T-helper 2 cell (primary cell): ENCODE measurements around the gene PPP1R13B.

Experiments used
- DNase-seq, 5 experiments: peaks; one replicate each; pipeline versions ENCODE4 v3.0.0 to v3.0.0-alpha.2; 2012 to 2022

Gene PPP1R13B

GRCh38 chr14:103880348-103881267 is 33.2 kb upstream of the PPP1R13B start:
- peak in 1 of 5 experiments; percentile 27 for DNase-seq

DNA sequence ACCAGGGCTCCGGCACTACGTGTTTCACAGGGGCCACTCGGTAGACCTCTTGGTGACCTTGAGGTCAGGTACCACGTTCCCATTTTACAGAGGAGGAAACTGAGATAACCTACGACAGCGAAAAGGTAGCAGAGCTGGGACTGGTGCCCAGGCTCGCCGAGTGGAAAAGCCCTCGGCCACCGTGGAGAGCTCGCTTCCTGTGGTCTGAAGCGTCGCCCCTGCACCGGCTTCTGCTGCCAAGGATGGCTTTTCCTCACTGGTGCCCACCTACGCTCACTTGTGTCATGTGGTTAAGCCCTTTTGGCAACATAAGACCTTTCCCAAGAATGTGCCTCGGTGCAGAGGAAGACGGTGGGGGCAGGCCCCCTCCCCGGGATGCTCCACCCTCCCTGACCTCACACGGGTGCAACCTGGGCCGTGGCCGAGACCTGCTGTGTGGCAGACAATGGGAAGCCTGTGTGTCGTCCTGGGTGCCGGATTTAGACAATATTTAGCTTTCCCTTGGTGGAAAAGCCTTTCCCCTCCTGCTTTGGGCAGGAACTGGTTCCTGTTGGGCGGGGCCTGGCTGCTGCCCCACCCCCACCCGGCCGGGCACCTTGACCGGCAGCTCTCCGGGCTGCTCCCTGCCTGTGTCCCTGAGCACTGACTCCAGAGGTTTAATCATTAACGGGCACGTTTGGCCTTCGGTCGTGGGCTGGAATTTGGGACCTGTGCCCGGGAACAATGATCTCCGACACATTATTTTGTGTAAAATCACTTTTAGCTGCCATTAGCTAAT is 32.4 kb upstream of the PPP1R13B start:
- DNase-seq, result no peak

DNA sequence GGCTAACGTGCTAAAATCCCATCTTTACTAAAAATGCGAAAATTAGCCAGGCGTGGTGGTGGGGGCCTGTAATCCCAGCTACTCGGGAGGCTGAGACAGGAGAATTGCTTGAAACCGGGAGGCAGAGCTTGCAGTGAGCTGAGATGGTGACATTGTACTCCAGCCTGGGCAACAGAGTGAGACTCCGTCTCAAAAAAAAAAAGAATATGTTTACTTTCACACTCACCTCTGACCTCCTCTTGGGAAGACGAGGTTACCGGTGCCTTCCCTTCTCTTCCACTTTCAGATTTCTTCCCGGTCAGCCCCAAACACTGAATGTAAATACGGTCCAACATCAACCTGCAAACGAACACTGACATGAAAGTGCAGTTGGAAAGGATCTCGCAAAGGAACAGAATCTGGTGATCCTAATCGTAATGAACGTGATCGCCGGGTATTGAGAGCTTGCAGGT is 31.8 kb upstream of the PPP1R13B start:
- DNase-seq, result no peak

DNA sequence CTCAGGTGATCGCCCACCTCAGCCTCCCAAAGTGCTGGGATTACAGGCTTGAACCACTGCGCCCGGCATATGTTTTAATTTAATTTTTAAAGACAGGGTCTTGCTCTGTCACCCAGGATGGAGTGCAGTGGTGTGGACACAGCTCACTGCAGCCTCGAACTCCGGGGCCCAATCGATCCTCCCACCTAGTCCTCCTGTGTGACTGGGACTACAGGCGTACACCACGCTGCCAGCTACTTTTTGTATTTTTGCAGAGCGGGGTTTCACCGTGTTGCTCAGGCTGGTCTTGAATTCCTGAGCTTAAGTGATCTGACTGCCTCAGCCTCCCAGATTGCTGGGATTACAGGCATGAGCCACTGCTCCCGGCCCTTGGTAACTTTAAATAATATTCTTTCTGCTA is 30.8 kb upstream of the PPP1R13B start:
- DNase-seq, result no peak

- DNase-seq, result no peak
Observed at GRCh38 chr14:103875010-103875409, 27.6 kb upstream of the PPP1R13B start.

GRCh38 chr14:103872481-103873113 is 25.2 kb upstream of the PPP1R13B start:
- DNase-seq, result peak in 2 of 5 experiments; percentile 27 to 30

GRCh38 chr14:103871596-103872480 is 24.5 kb upstream of the PPP1R13B start:
- DNase-seq, result peak; percentile 57 to 66 (median 64)

DNA sequence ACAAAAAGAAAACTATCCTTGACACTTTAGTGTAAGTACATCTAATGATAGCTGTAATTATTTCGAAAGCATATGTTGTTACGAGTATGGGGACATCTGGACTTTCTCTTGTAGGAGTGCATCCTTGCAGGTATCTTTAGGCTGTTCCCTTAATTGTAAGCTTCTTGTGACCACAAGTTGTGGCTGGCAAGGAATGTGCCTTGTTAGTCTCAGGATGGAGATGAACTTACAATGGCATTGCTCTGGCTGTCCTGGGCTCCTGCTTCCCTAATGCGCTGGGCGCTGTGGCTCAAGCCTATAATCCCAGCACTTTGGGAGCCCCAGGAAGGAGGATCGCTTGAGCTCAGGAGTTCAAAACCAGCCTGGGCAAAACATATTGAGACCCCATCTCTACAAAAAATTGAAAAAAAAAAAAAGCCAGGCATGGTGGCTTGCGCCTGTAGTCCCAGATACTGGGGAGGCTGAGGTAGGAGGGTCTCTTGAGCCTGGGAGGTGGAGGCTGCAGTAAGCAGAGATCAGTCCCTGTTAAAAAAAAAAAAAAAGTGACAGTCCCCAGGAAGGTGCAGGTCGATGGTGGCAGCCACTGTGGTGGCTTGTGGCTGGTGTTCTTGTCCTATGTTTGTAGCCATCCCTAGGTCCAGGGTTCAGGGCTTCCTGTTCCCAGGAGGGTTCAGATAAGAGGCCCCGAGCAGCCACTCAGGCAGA is 23.7 kb upstream of the PPP1R13B start:
- DNase-seq, result no peak

DNA sequence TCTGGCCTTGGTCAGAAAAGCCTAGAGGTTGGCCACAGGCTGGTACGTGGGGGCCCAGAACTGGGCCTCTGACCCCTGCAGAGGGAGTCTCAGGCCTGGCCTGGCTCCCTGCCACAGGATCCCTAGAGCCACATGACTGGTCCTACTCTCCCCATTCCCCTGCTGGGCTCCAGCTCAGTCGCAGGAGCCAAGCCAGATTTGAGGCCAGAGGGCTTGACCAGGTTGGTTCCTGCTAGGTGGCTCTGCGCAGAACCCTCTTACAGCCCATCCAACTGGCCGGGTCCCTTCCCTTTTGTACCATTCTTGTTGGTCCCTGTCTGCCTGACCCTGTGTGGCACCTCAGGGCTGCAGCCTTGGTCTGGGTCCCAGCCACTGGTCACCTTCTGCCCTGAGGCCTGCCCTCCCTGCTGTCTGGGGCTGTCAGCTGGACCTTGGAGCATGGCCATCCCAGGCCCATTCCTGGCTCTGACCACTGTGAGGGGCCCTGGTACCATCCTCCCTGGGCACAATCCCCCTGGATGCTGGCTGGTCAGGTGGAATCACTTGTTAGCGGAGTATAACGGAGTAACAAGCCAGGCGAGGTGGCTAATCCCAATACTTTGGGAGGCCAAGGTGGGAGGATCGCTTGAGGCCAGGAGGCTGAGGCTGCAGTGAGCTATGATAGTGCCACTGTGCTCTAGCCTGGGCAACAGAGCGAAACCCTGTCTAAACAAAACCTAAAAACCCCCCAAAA is 22.9 kb upstream of the PPP1R13B start:
- no peak for DNase-seq

- DNase-seq, result no peak
Observed at GRCh38 chr14:103869406-103870143, 22.2 kb upstream of the PPP1R13B start.

DNA sequence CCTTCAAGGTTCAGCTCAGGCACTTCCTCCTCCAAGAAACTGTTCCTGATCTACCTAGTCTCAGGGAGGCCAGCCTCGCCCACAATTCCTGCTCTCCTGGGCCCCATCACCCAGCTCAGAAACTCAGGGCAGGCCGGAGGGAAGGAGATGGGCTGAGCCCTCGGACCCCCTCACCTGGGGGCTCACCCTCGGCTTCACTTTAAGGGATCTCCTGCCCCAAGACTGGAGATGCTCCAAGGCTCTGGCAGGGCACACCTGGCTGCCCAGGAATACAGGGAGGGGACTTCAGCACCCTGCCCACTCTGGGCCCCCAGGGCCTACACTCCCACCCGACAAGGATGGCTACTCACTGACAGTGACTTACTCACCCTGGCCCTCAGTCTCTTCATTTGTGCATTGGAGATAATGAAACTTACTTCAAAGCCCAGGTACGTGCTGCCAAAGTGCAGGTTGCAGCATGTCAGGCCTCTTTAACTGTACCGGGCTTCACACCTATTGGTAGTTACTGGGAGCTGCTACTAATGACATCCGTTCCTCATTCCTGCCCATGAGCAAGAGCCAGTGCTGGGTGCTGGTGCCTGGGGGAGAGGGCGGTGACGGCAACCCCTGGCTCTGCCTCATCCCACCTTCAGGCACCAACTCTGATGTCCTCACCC is 21.0 kb upstream of the PPP1R13B start:
- no peak for DNase-seq

GRCh38 chr14:103867523-103867953 is 20.2 kb upstream of the PPP1R13B start:
- no peak for DNase-seq

GRCh38 chr14:103867020-103867419 is 19.6 kb upstream of the PPP1R13B start:
- no peak for DNase-seq

GRCh38 chr14:103863245-103863644 is 15.9 kb upstream of the PPP1R13B start:
- no peak for DNase-seq

GRCh38 chr14:103862393-103862782 is 15.0 kb upstream of the PPP1R13B start:
- no peak for DNase-seq

DNA sequence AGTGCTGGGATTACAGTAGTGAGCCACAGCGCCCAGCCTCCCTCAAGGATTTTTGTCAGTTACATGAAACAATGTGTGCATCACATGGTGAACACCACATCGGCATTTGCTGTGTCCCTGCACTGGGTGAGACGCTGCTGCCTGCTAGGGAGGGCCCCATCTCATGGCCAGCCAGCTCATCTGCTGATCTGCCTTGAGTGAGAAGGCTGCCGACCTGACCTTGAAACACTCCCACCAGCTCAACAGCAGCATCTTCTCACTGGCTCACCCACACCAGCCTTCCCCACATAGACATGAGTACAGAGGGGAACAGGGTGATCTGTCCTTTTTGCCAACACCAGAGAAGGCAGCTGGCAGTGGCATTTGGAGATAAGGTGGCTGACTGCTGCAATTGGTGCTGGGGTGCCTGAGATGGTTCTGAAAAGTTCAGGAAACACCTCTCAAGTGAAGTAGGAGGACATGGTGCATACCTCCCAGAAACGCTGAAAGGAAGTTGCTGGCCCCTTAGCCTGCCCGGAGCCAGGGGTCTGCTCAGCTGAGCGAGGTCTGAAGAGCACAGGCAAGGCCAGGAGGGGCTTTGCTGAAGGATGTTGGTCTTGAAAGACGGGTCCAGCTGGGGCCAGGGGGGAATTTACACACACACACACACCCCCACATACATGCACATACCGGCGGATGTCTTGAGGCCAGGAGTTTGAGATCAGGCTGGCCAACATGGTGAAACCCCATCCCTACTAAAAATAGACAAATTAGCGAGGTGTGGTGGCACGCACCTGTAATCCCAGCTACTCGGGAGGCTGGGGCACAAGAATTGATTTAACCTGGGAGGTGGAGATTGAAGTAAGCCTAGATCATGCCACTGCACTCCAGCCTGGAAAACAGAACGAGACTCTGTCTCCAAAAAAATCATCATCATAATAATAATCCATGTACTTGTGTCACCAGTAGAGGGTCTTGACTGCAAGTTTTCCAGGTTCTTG is 14.3 kb upstream of the PPP1R13B start:
- DNase-seq, result no peak

DNA sequence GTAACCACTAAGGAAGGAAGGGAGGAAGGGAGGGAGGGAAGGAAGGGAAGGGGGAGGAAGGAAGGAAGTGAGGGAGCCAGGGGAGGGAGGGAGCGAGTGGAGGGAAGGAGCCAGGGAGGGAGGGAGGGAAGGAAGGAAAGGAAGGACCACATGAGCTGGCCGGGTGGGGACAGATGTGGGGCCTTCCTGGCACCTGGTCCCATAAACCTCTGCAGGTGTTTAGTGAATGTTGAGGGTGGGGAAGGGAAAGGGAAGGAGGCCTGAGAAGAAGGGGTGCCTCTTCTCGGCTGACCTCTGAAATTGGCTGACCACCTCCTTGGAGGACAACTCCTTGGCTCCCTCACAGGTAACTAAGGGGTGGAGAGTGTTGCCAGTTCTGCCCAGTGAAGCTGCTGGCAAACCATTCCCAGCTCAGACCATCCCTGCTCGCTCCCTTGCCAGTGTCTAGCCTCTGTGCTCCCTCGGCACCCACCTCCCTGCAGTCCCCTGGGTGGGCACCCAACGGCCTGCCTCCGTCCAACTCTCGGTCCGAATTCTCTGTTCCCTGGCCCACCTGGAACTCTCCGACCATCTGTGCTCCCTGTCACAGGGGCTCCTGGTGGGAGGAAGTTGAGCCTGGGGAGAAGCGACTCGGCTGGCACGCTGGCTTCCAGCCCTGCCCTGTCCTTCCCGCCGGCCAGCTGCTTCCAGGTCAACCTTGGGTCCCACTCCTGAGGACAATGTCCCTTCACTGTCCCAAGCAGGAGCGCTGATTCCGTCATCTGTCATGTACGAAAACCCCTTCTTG is 12.2 kb upstream of the PPP1R13B start:
- no peak for DNase-seq
